Activated T-cell treated with anti-CD3 and anti-CD28 coated beads for 48 hours (primary cell): ENCODE results near the gene NT5M.

Experiments used
- DNase-seq: peaks from one replicate; pipeline ENCODE4 v3.0.0-alpha.2; 2020; ENCODE audit warnings: low read depth

The NT5M gene

DNA sequence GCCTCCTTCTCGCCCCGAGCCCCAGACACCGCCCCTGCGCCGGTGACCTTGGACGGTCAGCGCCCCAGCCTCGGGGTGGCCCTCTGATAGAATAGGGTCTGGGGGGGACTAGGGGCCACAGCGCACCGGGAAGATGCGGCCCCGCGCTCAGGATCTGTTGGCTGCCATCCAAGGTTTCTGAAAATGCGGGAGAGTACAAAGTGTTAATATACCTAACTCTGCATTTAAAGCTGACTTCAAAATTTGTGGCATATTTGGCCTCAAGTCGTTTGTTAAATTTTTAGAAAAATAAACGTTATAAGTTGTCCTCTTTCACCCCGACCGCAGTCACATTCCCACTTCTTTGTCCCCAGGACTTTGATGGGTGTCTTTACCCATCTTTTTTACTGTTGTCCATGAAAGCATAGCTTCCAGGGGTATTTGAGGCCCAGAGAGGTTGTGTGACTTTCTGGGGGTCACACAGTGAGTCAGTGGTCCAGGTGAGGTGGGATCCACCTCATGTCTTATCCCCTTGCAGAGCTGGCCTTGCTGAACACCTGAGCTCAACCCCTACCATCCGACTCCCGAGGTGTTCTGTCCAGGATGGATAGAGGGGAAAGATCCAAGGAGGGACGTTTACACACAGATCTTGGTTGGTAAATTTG lies 796 bp downstream of the NT5M start:
- no peak for DNase-seq

DNA sequence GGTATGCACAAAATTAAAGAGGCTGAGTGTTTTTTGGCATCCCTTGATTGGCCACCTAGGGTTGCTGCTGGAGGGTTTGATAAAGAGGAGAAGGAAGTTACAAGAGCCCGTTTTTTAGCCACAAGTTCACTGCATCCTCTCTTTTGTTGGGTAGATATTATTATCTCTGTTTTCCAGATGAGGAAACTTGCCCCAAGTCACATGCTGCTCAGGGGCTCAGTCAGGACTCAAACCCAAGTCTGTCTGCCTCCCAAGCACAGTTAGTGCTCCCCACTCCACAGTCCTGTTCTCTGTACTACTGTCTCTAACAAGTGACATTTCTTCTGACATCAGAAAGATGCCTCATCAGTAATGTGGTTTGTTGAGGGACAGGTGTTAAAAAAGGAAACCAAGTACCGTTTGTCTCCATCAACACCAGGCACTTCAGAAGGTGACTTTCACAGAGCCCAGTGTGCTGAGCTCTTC lies 1.4 kb downstream of the NT5M start:
- DNase-seq = no peak

DNA sequence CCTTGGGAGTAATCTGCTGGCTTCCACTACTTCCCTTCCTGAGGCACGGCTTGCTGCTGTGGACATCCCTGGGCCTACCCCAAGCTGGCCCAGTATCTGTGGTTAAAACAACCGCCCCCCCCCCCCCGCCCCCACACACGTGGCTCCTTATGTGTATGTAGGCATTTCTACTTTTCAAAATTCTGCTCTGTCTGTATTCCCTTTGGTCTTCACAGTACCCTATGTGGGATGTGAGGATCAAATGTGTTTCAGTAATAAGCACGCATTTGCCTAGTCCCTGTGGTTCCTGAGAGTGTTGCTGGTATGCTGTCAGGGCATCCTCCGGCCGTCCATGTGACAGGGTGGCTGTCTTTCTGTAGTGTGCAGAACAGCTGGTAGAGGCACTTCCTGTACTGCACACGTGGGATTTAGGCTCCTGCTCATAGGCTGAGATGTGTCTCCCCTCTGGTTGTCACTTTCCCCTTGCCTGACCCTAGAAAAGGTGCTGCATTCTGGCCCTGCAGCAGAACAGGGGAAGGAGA lies 2.2 kb downstream of the NT5M start:
- peak; percentile 36 for DNase-seq

DNA sequence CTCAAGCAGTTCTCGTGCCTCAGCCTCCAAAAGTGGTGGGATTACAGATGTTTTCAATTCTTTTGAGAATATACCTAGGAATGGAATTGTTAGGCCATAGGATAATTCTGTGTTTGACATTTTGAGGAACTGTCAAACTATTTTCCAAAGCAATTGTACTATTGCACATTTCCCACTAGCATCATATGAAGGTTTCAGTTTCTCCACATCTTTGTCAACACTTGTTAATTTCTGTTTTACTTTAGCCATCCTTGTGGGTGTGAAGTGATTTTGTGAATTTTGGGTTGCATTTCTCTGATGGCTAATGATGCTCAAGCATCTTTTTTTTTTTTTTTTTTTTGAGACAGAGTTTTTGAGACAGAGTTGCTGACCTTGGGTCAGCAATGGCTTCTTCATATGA lies 6.2 kb downstream of the NT5M start:
- DNase-seq = no peak

DNA sequence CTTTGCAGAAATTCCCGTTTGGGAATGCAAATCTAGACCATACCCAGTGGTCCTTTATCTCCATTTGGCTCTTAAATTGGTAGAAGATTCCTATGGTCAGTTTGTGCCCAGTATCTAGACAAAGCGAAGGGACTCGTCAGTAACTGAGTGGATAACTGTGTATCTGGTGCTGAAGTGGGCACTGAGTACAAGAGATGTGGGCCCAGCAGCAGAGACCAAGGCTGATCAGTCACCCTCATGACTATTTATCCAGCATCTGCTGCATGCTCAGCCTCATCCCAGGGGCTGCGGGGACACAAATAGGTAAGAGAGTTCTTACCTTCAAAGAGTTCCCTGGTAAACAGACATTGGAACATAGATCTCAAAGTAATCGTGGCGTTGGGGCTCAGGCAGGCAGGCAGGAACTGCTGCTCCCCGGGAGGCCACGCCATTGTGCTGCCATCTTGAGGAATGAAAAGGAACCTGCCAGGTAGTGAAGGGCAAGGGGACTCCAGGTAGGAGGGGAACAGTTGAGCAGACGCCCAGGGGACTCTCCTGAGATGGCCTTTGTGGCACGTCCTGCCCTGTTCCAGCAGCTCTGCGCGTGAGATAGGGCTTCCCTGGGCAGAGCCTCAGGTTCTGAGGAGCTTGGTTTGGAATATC lies 10.3 kb downstream of the NT5M start:
- DNase-seq = peak; percentile 59

DNA sequence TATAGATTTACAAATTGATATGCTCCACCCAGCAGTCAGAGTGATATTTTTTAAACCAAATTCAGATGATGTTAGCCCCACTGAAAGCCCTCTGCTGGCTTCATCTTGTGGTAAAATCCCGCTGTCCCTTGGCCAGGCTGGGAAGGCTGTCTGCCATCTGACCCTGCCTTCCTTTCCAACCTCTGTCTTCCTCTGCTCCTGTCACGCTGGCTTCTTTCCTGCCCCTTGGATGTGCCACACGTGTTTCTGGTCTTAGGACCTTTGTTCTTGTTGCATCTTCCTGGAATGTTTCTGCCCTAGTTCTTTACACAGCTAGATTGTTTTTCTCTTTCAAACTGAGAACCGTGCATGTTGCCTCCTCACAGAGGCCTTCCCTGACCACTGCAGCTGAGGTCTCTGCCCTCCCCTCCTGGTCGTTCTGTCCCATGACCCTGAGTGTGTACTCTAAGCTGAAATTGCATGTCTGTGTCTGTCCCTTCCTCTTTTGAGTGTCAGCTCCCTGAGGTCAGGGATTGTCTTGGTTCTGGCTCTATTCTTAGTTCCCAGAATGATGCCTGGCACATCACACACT lies 11.4 kb downstream of the NT5M start:
- no peak for DNase-seq

DNA sequence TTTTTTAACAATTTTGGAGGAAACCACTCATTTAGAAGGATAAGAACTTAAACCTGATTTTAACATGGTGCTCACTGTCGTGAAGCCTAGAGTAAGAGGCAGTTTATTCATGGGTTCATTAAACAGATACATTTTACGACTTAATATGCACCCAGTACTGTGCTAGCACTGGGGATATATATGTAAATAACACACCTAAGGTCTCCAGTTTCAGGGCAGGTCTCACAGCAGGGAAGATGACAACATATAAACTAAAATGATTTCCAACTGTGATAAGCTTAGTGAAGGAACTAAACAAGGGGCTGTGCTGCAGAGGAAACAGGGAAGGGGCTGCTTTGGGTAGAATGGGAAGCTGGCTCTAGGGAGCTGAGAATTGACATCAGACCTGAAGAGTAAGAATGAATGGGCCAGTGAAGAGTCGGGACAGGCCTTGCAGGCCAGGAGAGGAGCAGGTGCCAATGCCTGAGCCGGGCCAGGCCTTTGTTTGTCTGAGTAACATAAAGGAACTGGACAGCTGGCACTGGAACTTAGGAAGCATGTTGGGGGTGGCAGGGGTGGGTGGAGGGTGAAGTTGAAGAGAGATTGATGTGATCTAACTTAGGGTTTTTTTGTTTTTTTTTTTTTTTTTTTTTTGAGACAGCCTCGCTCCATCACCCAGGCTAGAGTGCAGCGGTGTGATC lies 12.1 kb downstream of the NT5M start:
- no peak for DNase-seq

DNA sequence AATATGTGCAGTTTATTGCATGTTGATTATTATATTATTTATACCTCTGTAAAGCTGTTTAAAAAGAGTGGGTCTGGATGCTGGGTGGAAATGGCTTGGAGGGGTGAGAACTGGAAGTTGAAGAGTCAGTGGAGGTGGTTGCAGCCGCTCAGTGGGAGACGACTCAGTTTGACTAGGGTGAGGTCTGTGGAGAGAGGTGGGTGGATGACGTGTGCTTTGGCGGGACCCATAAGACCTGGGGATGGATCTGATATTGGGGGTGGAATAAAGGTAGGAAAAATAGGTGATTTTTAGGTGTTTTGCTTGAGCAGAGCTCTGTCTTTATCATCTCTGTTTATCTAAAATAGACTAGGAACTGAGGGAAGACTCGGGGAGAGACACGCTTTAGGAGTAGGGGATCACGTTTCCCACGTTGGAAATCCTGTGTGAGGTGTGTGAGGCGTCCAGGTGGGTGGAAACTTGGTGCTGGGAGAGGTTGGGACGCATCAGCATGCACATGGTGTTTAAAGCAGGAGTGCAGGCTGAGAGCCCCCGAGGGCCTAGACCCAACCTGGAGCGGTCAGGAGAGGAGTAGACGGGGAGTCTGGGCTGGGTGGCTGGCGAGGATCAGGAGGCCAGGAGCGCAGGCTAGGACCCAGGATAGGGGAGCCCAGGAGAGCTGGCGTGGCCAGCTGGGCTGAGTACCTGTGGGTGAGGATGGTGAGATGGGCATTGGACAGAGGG lies 17.2 kb downstream of the NT5M start:
- no peak for DNase-seq

DNA sequence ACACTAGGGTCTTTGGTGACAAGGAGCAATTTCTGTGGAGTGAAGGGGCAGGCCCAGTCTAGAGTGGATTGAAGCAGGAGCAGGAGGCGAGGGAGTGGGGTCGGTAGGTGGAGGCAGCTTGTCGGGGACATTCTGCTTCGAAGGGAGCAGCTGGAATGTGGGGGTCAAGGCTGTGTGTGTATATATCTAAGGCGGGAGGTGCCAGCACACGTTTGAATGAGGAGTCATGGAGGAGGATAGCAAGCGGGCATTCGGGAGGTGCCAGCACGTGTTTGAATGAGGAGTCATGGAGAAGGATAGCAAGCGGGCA lies 17.7 kb downstream of the NT5M start:
- DNase-seq = no peak

DNA sequence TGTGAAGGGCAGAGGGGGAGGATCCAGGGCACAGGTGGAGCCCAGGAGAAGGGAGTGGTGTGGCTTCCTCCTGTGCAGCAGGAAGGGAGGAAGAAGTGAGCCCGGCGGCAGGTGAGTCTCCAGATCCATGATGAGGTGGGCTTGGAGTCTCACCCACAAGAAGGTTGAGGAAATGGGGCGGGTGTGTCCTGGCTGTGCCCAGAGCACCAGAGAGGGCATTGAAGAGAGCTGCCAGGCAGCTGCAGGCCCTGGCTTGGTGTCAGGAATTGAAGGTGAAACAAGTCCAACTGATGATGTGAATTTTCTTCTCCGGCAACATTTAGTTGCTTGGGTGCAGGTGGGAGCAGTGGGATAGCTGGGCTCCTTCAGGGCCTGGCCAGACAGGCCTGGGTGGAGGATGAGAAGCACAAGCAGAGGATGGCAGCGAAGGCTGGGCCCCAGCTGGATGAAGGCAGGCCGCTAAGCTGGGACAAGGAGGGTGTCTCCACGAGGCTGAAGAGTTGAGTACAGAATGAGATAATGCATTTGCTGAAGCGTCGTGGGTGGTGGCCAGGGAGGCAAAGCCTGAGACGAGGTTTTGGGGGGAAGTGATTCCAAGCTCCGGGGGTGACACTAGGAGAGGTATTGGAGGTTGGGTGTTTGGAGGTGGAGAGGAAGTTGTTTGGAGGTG lies 18.3 kb downstream of the NT5M start:
- no peak for DNase-seq

DNA sequence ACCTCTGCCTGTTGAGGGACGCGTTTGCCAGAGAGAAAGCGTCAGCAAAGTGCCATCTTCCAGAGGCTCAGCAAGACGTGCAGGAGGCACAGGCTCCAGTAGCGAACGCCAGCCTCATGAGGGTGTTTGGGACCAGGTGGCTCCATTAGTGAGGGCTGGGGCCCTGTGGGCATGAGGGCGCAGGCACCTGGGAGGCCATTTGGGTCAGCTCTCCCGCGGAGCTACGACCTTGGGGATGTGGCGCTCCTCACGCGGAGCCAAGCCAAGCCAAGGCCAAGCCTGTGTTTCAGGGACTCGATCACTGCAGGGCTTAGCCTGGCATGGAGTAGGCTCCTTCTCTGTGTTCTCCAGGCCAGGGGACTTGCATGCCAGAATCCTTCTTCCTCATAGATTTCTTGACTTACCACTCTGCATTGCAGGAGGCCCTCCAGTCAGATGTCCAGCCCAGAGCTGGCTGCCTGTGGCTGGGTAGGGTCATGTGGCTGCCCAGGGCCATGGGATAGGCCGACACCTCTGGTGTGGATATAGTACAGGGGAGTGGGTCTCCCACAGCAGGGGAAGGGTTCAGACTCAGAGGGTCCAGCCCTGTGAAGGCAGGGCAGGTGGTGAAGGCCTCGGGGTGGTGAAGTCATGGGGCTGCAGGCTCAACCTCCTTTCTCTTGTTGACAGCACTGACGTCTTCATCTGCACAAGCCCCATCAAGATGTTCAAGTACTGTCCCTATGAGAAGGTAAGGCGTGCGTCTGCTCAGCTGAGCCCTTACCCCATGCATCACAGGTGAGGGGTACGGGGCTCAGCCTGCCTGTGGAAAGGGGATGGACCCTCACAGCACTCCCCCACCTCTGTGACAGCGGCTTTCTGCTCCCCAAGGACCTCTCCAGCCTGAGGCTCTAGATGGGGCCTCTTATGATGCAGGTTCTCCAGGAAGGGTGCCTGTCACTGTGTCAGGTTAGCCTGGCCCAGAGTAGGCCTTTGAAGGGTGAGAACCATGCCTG lies 19.6 kb downstream of the NT5M start:
- DNase-seq = no peak

DNA sequence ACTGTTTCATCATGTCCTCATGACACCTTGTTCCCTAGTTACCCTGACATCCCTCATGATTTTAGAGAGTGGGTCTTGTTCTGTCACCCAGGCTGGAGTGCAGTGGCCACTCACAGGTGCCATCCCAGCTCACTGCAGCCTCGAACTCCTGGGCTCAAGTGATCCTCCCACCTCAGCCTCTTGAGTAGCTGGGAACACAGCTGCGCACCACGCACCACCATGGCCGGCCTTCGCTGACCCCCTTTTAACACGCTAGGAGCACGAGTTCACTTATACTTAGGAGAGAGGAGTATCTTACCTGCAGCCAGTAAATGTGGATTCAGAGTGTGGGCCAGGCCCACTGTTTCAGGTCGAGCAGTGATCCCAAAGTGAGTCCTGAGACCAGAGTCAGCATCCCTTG lies 21.4 kb downstream of the NT5M start:
- DNase-seq = no peak

DNA sequence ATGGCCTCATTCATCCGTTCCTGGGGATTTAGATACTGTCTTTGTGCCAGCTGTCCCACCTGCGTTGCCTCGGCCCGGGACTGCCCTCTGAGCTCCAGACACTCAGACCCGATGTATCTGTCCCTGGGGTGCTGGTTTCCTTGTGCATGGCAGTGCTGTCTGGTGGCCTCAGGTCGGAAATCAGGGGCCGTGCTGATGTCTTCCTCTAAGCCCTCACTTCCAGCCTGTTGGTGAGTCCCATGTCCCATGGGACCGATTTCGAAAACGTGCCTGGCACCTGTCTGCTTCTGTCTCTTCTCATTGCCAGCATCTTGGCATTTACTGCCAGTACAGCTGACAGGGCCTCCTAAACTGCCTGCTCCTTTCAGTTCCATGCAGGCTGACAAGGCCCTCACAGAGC lies 22.1 kb downstream of the NT5M start:
- DNase-seq = no peak

DNA sequence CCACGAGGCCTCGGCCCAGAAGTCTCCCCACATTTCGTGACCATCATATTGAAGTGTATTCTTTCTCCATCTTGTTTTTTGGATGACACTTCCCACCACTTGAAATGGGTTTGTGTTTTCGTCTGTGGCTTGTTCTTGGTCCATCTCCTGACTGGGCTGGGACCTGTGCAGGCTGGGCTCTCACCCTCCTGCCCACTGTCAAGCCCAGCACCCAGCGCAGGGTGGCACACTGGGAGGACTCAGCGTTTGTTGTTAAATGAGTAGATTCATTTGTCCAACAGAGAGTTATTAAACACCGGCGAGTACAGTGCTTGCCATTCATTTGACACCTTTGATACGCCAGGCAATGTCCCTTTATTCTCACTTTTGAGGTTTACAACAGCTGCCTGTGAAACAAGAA lies 22.6 kb downstream of the NT5M start:
- no peak for DNase-seq

DNA sequence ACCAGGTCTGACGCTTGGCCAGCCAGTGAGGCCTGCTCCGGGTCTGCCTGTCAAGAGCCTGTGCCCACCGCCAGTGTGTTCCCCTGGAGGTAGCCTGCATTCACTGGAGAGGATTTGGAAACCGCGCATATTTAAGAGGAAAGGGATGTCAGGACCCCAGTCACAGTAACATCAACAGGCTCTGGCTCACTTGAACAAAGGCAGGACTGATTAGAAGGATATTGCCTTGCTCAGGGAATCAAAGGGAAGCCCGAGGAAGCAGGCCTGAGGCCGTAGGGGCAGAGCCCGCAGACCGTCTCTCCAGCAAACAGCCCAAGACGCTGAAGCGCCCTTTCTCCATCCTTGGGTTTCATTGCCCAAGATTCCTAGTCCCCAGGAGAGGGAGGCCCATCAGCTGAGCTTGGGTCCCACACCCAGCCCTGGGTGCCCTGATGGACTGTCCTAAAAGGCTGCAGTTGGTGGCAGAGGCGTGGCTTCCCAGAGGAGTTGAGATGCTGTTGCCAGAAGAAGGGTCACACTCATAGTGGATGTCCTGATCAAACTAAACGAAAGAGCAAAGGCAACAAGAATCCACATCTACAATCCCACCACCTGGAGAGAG lies 23.2 kb downstream of the NT5M start:
- no peak for DNase-seq

DNA sequence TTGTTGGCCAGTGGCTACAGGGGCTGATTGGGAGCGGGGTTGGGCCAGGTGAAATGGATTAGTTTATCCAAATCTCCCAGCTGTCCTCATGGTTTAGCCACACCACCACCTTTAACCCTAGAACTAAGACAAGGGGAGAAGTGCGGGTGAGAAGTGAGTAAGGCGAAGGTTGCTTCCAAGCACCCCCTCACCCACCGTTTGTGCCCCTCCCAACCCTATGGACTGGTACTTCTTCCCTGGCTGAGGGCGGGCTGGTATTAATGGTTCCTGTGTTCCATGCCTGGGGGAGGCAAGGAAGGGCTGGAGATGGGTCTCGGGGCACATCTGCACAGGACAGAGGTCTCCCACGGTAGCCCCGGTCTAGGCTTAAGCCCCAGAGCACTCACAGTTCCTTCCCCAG lies 25.1 kb downstream of the NT5M start:
- no peak for DNase-seq

DNA sequence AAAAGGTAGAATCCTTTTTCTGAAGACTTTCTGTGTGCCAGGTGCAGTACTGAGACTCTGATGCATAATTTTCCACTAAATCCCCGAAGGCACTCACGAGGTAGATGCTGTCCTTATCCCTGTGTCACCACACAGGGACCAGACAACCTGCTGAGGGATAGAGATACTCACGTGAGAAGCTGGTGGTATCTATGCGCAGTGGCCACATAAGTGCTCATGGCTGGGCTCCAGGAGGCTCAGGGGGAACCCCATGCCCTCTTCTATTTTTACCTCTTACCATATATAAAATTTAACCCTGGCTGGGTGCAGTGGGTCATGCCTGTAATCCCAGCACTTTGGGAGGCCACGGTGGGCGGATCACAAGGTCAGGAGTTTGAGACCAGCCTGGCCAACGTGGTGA lies 38.3 kb downstream of the NT5M start:
- no peak for DNase-seq

DNA sequence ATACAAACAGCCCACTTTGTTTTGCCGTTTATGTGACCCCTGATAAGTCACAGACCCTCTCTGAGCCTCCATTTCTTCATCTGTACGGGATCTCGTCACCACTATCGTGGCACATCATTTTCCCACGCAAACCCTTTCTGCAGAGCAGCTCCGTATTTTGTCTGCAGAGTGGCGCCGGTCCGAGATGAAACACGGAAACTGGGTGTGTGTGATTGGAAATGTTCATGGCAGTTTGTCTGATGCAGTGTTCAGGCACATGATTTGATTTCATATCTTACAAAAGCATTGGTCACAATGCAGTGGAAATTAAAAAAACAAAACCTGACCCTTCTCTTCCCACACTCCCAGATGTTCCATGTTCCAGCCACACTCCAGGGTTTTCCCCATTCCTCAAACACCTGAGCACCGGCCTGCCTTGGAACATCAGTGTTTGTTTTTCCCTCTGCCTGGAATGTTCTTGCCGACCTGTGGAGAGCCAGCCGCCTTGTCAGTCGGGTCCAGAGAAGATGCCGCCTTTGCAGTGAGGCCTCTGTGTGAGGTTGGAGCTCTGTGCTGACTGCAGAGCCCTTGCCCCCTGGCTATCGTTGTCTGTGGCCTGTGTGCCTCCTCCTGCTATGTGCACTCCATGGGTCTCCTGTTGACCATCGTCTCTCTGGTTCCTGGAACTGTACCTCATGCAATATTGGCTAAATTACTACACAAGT lies 39.2 kb downstream of the NT5M start:
- no peak for DNase-seq

DNA sequence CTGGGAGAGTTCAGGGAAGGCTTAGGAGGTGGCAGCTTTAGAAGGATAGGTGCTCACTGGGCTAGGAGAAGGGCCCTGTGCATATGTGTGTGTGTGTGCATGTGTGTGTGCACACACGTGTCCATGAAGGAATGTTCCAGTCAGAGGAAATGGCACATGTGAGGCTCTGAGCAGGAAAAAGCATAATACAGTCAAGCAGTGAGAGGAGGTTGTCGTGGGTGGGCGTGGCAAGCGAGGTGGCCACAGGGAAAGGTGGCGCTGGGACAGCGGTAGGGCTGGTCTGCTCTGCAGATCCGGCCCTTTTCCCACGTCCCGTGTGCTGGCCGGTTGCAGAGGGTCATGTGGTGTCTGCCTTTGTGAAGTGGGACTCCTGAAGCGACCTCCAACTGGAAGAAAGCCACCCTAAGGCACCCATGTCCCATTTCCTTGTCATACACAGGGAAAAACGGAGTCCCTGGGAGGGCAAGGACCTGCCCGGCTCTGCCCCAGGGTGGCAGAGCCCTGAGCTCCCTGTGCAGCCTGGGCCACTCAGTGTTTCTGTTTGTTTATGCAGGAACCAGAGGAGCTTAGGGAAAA lies 40.1 kb downstream of the NT5M start:
- DNase-seq = no peak
